Fibroblast of lung (primary cell): ENCODE results near the gene FIS1. TPM values are rescaled to one million over a fixed set of nuclear protein-coding genes. Genes with fewer than 3 reads are reported as not detected.

Experiments
- DNase-seq, 2 donors: peaks; one replicate each; pipeline versions ENCODE4 v3.0.0 to v3.0.0-alpha.2; 2010; ENCODE audit warnings: low read depth in 2 of 2
- H2AFZ ChIP-seq: 2 replicates; pipeline ENCODE4 v1.5.1; 2012; ENCODE audit warnings: low read length, control low read depth, inconsistent platforms
- H3K27ac ChIP-seq: 2 replicates; pipeline ENCODE4 v1.5.1; 2011; ENCODE audit warnings: low read length, control low read depth; ENCODE audit not compliant: insufficient read depth
- H3K27me3 ChIP-seq: 2 replicates; pipeline ENCODE4 v1.5.1; 2011; ENCODE audit warnings: mild to moderate bottlenecking, low read length; ENCODE audit not compliant: control insufficient read depth, insufficient read depth
- H3K36me3 ChIP-seq: 2 replicates; pipeline ENCODE4 v1.5.1; 2011; ENCODE audit warnings: low read length; ENCODE audit not compliant: control insufficient read depth, insufficient read depth
- H3K4me1 ChIP-seq: 2 replicates; pipeline ENCODE4 v1.5.1; 2011; ENCODE audit warnings: low read length; ENCODE audit not compliant: control insufficient read depth, insufficient read depth; ENCODE audit errors: extremely low read depth
- H3K4me2 ChIP-seq: 2 replicates; pipeline ENCODE4 v1.5.1; 2011; ENCODE audit warnings: low read length, control low read depth; ENCODE audit not compliant: insufficient read depth; ENCODE audit errors: extremely low read depth
- H3K4me3 ChIP-seq, 4 experiments: fragments of 200-600 bp in 1 of 4; sonication (generic) in 1 of 4; replicated peaks in 1 of 4; 2 replicates each; pipeline ENCODE4 v1.5.1; 2011 to 2016; ENCODE audit warnings: low read length in 4 of 4, low read depth in 3 of 4, mild to moderate bottlenecking in 3 of 4, control low read depth in 2 of 4, inconsistent platforms in 1 of 4, mixed read lengths in 1 of 4; ENCODE audit not compliant: insufficient read depth in 1 of 4; ENCODE audit errors: control extremely low read depth in 1 of 4
- H3K79me2 ChIP-seq: 2 replicates; pipeline ENCODE4 v1.5.1; 2012; ENCODE audit warnings: mild to moderate bottlenecking, low read length, inconsistent platforms; ENCODE audit not compliant: control insufficient read depth, insufficient read depth
- H3K9ac ChIP-seq: 2 replicates; pipeline ENCODE4 v1.5.1; 2011; ENCODE audit warnings: mild to moderate bottlenecking, low read length, control low read depth; ENCODE audit not compliant: insufficient read depth
- H3K9me3 ChIP-seq: 2 replicates; pipeline ENCODE4 v1.5.1; 2012; ENCODE audit warnings: low read depth, low read length; ENCODE audit not compliant: control insufficient read depth, insufficient read depth
- H4K20me1 ChIP-seq: 2 replicates; pipeline ENCODE4 v1.5.1; 2011; ENCODE audit warnings: low read length; ENCODE audit not compliant: control insufficient read depth, insufficient read depth; ENCODE audit errors: extremely low read depth
- EZH2 ChIP-seq: IDR thresholded peaks from 2 replicates; pipeline ENCODE4 v1.5.1; 2012; ENCODE audit warnings: low read length, control low read depth, mild to moderate bottlenecking; ENCODE audit errors: missing control alignments
- polyA plus RNA-seq, 2 donors: library from polyadenylated mRNA; depleted of rRNA in 1 of 2; stranded (reverse) in 1 of 2; unstranded in 1 of 2; fragments of >200 nt; gene quantifications; 2 replicates each; pipeline ENCODE4 v1.2.1, GENCODE V29; 2011 to 2012; ENCODE audit warnings: missing spikeins in 1 of 2
- total RNA-seq: library from RNA; depleted of rRNA; stranded (reverse); fragments of >200 nt; gene quantifications from 2 replicates; pipeline ENCODE4 v1.2.1, GENCODE V29; 2014
- TF ChIP-seq, protein P1 (sequence below), 2 donors: IDR thresholded peaks in 1 of 2; conservative IDR thresholded peaks in 1 of 2; 1 replicate in 1 of 2; 2 replicates in 1 of 2; pipeline ENCODE4 v1.5.1; 2011 to 2012; ENCODE audit warnings: low read length in 2 of 2, control low read depth in 1 of 2, inconsistent platforms in 1 of 2, low read depth in 1 of 2, mild to moderate bottlenecking in 1 of 2

Gene FIS1
- total and polyA plus RNA-seq, 2 donors (not counting 1 experiment from before 2014, with no cell fraction given): 169 to 297 TPM

DNA sequence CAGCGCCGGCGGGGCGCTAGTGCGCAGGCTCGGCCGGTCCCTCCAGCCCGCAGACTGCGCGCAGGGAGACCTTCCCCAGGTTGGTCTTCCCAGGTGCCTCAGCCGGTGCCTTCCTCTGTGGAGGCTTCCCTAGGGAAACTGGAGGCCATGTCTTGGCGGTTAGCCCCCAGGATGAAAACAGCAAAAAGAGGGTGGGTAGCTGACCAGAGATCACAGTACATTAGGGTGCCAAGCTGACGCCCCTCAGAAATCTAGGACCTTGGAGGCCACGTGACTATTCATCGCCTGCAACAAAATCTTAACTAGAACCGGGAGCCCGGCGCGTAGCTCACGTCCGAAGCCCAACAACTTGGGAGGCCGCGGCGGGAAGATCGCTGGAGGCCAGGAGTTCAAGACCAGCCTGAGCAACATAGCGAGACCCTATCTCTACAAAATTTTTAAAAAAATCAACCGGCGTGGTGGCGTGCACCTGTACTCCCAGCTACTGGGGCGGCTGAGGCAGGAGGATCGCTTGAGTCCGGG is 327 bp upstream of the FIS1 start:
- Histone ChIP-seq H3K4me1 (peaks cover 4% of the 10 kb centered on the region), H3K27ac (peak overlapping the region; percentile 85), H3K4me3 (peak overlapping the region; percentile 78 to 92 (median 86)), H3K27me3 (no peaks in the 10 kb centered on the region), H3K9ac (peak overlapping the region; percentile 71), H3K36me3 (peaks cover 4% of the 10 kb centered on the region), H2AFZ (peak overlapping the region; percentile 57), H3K4me2 (peak overlapping the region; percentile 88), H3K9me3 (no peaks in the 10 kb centered on the region), H4K20me1 (no peaks in the 10 kb centered on the region), H3K79me2 (peaks cover 24% of the 10 kb centered on the region)
- DNase-seq: no peak
- TF ChIP-seq, protein P1, sequence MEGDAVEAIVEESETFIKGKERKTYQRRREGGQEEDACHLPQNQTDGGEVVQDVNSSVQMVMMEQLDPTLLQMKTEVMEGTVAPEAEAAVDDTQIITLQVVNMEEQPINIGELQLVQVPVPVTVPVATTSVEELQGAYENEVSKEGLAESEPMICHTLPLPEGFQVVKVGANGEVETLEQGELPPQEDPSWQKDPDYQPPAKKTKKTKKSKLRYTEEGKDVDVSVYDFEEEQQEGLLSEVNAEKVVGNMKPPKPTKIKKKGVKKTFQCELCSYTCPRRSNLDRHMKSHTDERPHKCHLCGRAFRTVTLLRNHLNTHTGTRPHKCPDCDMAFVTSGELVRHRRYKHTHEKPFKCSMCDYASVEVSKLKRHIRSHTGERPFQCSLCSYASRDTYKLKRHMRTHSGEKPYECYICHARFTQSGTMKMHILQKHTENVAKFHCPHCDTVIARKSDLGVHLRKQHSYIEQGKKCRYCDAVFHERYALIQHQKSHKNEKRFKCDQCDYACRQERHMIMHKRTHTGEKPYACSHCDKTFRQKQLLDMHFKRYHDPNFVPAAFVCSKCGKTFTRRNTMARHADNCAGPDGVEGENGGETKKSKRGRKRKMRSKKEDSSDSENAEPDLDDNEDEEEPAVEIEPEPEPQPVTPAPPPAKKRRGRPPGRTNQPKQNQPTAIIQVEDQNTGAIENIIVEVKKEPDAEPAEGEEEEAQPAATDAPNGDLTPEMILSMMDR (conservative IDR thresholded peaks at IDR 0.05 in 1 of 2, IDR thresholded peaks at IDR 0.05 in 1 of 2; ENCODE audit: low read depth in 1 of 2, low read length in 2 of 2): no peak
- TF ChIP-seq EZH2: no peak

DNA sequence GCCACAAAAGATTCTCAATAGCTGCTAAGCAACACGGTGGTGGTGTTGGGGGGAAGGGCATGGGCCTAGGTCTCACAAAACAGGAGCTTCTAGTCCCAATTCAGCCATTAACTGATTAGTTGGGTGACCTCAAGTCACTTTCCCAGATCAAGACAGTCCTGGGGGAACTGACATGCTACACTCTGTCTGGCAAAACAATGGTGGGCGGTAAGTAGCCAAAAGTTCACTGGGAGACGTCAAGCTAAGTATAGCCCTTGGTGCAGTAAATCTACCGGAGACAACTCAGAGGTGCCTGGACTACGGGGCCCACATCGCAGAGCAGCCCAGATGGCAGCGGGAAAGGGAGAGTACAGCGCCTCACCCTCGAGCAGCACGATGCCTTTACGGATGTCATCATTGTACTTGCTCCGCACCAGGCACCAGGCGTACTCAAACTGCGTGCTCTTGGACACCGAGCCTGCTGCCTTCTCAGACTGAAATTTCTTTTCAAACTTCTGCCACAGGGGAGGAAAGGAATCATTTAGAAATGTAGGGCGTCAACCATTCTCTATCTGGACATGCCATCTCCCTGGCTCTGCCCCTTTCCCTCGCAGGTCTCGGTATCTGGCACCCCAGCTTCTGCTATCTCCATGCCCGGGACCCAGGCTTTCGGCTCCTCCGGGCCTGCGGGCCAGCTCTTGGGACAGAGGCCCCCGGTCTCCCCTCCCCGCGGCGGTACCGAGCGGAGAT is 1.1 kb downstream of the FIS1 start:
- peak overlapping the region; percentile 37 for H3K9ac ChIP-seq
- H3K4me2 ChIP-seq: peak overlapping the region; percentile 88
- no peaks in the 10 kb centered on the region for H3K27me3 ChIP-seq
- H2AFZ ChIP-seq: peak overlapping the region; percentile 21
- H4K20me1 ChIP-seq: no peaks in the 10 kb centered on the region
- TF ChIP-seq EZH2: no peak
- TF ChIP-seq, protein P1 (conservative IDR thresholded peaks at IDR 0.05 in 1 of 2, IDR thresholded peaks at IDR 0.05 in 1 of 2; ENCODE audit: low read depth in 1 of 2, low read length in 2 of 2): no peak
- H3K4me1 ChIP-seq: peaks cover 4% of the 10 kb centered on the region
- H3K27ac ChIP-seq: peak overlapping the region; percentile 85
- peak; percentile 27 to 39 for DNase-seq
- H3K79me2 ChIP-seq: peaks cover 24% of the 10 kb centered on the region
- H3K4me3 ChIP-seq: peak overlapping the region; percentile 78 to 92 (median 86)
- no peaks in the 10 kb centered on the region for H3K9me3 ChIP-seq
- peaks cover 10% of the 10 kb centered on the region for H3K36me3 ChIP-seq

DNA sequence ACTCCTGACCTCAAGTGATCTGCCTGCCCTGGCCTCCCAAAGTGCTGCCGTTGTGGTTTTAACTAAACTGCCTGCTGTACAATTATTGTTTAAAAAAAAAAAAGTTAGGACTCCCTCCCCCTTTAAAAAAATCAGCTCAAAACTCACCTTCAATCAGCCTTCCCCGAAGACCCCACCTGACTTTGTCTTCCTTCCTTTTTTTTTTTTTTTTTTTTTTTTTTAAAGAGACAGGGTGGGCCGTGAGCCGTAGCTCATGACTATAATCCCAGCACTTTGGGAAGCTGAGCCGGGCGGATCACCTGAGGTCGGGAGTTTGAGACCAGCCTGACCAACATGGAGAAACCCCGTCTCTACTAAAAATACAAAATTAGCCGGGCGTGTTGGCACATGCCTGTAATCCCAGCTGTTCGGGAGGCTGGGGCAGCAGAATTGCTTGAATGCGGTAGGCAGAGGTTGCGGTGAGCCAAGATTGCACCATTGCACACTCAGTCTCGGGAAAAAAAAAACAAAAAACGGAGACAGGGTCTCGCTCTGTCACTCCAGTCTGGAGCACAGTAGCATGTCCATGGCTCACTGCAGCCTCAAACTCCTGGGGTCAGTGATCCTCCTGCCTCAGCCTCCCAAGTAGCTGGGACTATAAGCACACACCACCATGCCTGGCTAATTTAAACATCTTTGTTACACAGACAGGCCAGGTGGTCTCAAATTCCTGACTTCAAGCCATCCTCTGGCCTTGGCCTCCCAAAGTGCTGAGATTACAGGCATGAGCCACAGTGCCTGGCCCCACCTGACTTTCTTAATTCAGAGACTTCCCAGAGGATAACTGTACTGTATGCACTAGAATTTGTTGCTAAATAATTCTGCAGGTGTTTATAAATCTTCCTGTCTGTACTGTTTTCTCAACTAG is 3.2 kb downstream of the FIS1 start:
- Histone ChIP-seq H3K4me3 (no peak overlapping the region), H4K20me1 (no peaks in the 10 kb centered on the region), H3K79me2 (peaks cover 19% of the 10 kb centered on the region), H3K36me3 (peaks cover 14% of the 10 kb centered on the region), H3K27me3 (no peaks in the 10 kb centered on the region), H3K4me1 (peaks cover 14% of the 10 kb centered on the region), H3K9me3 (no peaks in the 10 kb centered on the region), H3K27ac (no peak overlapping the region), H3K9ac (no peak overlapping the region), H3K4me2 (no peak overlapping the region), H2AFZ (no peak overlapping the region)
- no peak for DNase-seq
- no peak for TF ChIP-seq EZH2
- TF ChIP-seq, protein P1 (conservative IDR thresholded peaks at IDR 0.05 in 1 of 2, IDR thresholded peaks at IDR 0.05 in 1 of 2; ENCODE audit: low read depth in 1 of 2, low read length in 2 of 2): no peak
